Activated CD8-positive, alpha-beta memory T cell treated with anti-CD3 and anti-CD28 coated beads, Interleukin-2, amount 50 U/mL, for 24 hours (primary cell): ENCODE measurements around the gene IFITM5.
"Not testable (repeated sequence)": the region's sequence is repeated elsewhere in the genome, so short reads cannot be mapped to it uniquely, and the experiment has no call there.

Source experiments
- DNase-seq: peaks from one replicate; pipeline ENCODE4 v3.0.0-alpha.2; 2020; ENCODE audit errors: extremely low read depth

IFITM5 gene

DNA sequence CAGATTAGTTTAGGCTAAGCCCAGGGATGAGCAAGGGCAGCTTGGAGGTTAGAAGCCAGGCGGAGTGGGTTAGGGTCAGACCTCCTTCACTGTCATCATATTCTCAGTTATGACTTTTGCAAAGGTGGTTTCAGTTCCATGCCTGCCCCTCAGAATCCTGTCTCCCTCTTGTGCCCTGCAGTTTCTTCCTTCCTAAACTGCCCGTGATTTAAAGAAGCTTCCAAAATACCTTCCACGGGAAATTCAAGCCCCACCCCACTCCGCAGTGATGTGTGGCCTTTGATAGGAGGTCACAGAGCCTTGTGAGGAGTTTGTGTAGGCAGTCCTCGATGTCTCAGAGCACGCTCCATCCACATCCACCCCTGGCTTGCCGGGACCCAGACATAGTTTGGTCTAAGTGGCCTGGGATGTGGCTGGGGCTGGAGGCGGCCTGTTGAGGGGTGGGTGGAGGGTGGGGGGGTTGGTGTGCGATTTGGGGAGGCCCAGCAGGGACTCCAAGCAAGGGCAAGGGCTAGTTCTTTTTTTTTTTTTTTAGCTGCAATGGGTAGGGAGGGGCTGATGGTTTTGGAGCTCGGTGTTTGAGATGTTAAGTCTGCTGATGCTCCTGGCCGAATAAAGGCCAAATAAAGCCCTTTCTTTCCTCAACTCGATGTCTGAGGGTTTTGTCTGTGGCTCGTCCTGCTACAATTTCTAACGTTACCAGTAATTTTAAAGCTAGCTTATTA, 12.9 kb upstream of the IFITM5 start:
- no peak for DNase-seq

DNA sequence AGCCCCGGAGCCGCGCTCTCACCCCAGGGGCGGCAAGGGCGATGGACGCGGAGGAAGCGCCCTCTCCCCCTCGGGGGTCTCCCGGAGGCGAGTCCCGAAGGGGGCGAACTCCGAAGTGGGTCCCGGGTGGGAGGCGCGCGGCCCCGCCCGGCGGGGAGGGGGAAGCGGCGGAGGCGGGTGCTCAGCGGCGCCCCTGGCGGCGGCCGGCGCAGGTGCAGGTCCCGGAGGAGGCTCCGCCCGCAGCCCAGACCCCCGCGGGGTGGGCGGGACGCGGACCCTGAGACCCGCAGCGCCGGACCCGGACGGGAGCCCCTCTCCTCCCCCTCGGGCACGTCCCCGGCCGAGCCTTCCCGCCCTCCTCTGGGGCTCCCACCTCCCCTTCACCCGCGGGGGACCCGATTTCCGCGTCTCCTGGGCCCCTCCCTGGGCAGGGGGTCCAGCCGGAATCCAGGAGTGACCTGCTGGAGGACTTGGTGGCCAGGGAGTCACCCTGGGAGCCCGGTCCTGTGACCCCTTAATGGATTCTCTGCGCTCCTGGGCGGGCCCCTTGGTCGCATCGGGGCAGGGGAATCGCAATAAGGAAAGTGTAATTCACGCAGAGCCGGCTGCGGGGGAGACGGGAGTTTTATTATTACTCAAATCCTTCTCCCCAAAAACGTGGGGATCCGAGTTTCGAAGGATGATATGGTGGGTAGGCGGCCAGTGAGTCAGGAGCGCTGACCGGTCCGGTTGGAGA, 11.9 kb upstream of the IFITM5 start:
- DNase-seq: not testable (repeated sequence)

DNA sequence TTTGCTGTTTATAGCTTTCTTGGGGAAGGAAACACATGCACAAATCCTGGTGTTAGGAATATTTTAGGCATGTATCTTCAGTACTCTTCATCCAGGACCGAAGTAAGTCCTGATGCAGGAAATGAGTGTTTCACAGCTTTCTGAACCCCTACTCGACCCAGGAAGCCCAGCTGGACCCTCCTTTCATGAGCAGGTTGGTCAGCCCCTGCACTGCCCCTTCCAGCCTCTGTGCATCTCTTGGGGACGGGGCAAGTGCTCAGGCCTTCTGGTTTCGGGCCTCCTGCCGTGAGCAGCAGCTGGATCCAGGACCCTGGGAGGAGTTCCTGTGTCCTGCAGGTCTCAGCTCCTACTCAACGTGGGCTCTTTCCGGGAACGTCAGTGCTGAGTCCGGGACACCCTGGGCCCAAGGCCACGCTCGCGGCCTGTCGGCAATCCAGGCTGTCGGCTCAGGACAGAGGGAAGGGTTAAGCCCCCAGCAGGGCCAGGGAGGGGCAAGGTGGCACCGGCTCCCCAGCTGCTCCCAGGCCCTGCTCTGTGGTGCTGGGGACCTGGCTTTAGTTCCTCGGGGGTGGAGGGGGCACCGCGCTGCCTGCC, 10.8 kb upstream of the IFITM5 start:
- not testable (repeated sequence) for DNase-seq

DNA sequence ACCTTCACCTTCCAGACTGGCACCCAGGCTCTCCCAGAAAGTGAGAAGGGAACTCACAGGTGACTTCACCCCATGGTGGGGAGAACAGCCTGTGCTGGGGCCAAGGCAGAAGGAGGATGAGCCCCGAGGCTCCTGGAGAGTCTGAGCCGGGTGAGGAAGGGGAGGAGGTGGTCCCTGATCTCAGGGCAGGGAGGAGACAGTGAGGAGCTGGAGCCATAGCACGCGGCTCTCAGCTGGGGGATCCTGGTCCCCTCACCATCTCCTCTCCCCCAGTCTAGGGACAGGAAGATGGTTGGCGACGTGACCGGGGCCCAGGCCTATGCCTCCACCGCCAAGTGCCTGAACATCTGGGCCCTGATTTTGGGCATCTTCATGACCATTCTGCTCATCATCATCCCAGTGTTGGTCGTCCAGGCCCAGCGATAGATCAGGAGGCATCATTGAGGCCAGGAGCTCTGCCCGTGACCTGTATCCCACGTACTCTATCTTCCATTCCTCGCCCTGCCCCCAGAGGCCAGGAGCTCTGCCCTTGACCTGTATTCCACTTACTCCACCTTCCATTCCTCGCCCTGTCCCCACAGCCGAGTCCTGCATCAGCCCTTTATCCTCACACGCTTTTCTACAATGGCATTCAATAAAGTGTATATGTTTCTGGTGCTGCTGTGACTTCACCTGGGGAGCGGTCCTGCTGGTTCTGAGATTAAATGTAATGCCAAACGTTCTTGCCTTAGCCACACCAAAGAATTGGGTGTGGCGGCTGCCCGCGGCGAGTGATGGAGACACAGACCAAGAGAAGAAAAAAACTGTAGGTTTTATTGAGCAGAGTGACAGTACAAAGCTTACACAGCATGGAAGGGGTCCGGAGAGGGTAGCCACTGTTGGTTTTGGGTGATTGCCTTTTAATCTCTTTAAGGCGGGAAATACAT, 9.7 kb upstream of the IFITM5 start:
- not testable (repeated sequence) for DNase-seq

DNA sequence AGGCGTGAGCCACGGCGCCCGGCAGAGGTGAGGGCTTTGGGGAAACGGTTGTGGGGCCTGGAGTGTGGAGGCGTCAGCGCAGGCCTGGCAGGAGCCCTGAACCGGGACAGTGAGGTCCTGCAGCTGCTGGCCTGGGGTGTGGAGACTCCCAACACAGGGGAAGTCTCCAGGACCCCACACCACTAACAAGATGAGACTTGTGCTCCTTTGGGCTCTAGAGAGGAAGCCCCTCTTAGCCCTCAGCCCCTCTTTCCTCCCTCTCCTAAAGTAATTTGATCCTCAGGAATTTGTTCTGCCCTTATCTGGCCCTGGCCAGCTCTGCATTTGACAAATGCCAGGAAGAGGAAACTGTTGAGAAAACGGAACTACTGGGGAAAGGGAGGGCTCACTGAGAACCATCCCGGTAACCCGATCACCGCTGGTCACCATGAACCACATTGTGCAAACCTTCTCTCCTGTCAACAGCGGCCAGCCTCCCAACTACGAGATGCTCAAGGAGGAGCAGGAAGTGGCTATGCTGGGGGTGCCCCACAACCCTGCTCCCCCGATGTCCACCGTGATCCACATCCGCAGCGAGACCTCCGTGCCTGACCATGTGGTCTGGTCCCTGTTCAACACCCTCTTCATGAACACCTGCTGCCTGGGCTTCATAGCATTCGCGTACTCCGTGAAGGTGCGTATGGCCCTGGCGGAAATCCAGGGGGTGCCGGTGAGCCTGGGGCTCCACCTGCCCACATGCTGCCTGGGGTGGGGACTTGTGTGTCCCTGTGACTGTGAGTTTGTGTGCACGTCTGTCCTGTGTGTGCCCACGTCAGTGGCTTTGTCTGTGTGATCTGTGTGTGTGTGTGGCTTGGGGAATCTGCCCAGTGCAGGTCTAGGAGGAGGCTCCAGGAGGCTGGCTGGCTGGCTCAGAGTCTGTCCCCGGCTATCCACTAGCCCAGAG, 8.7 kb upstream of the IFITM5 start, which contains the start of gene IFITM2:
Gene IFITM2 (plus strand): TSS at position 51 of the 943 bp plus-strand sequence. CDS start 377 bp downstream, at position 428.
- not testable (repeated sequence) for DNase-seq

DNA sequence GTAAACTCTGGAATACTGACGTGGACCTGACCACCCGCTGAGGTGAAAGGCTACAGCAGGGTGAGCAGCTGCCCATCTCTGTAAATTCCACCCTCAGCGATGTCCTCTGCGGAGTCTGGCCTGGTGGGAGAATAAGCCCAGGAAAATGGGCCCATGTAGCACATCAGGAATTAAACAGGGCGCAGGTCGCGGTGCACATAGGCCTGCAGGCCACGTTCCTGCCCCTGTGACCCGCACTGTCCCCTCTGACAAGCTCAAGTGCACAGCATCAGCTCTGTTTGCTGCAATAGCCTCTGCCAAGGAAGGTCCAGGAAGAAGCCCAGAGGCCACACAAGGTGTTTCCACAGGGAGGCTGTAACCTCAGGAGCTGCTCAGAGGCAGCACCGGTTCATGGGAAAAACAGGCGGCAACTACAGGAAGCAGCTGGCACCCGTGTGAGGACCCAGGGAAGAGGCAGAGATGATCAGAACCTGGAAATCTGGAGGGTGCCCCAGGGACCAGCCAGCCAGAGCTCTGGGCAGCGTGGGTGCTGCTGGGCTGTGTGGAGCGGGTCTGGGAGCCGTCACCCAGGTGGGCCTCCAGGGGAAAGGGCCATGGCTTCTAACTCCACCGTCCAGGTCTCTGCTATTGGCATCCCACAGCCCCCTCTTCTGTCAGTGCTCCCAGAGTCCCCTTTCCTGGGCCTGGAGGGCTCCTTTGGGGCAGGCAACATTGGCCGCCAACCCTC, 7.5 kb upstream of the IFITM5 start:
- no peak for DNase-seq

DNA sequence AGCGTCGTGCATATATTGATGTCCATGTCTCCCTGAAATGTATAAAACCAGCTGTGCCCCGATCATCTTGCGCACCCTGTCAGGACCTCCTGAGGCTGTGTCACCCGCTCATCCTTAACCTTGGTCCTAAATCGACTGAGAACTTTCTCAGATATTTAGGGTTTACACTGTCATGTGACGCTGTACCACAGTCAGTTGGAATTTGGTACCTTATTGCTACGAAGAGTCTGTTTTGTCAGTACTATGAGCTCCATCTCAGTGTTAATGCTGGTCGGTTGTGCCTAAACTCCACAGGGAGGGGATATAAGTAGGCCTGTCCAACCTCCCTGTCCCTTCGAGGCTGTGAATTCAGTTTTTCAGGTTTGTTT, 6.5 kb upstream of the IFITM5 start:
- no peak for DNase-seq

DNA sequence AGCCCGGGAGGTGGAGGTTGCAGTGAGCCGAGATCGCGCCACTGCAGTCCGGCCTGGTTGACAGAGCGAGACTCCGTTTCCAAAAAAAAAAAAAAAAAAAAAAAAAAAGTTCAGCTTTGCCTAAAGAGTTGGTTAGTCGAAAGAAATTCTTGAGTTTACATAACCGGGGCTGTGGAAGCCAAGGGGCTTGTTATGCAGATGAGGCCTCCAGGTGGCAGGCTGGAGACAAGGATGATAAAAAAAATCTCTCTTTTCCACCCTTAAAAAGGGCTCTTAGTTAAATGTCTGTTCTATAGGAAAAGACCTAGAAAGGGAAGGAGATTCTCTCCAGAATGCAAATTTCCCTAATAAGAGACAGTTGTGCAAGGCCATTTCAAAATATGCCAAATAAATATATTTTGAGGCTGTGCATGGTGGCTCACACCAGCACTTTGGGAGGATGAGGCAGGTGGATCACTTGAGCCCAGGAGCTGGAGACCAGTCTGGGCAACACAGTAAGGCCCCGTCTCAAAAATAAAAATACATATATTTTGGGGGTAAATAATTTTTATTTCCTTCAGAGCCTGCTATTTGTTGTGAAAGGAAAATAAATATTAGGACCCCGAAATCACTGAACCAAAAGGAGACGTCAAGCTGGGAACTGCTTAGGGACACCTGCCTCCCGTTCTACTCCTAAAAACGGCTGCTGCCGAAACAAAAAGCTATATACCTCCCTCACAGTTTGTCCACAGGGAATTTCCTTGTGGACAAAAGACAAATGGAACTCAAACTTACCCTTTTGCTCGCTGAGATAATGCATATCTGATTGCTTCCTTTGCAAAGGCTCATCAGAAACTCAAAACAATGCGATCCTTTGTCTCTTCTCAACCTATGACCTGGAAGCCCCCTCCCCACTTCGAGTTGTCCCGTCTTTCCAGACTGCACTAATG, 5.9 kb upstream of the IFITM5 start:
- no peak for DNase-seq

DNA sequence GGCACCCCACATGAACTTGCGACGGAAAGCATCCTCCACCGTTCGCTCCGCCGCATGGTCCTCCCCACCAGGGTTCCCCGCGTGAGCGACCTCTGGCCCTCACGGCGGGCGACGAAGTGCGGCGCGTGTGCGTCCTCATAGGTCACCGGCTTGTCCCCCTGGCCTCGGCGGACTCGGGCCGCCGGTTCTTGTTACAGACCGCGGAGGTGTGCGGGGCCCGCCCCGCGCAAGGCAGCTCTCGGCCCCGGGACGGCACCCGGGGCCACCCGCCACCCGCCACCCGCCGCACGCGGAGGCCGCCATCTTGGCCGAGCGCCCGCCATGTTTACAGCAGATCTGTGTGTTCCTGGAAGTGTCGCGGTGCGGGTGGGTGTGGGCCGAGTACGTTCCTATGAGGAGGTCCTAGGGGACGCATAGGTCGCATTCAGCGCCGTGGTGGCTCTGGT, 4.8 kb upstream of the IFITM5 start:
- no peak for DNase-seq

DNA sequence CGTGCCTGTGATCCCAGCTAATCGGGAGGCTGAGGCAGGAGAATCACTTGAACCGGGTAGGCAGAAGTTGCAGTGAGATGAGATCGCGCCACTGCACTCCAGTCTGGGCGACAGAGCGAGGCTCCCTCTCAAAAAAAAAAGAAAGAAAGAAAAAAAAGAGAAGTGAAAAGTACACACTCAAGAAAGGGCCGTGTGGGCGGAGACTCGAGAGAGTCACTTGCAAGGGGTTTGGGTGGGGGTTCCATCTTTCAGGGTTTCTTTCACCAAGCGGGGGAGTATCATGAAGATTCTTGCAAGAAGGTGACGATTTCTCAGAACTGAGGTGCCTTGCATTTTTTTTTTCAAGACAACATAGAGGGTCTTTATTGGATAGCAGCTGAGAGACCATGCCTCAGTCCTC, 4.0 kb upstream of the IFITM5 start:
- DNase-seq: no peak

DNA sequence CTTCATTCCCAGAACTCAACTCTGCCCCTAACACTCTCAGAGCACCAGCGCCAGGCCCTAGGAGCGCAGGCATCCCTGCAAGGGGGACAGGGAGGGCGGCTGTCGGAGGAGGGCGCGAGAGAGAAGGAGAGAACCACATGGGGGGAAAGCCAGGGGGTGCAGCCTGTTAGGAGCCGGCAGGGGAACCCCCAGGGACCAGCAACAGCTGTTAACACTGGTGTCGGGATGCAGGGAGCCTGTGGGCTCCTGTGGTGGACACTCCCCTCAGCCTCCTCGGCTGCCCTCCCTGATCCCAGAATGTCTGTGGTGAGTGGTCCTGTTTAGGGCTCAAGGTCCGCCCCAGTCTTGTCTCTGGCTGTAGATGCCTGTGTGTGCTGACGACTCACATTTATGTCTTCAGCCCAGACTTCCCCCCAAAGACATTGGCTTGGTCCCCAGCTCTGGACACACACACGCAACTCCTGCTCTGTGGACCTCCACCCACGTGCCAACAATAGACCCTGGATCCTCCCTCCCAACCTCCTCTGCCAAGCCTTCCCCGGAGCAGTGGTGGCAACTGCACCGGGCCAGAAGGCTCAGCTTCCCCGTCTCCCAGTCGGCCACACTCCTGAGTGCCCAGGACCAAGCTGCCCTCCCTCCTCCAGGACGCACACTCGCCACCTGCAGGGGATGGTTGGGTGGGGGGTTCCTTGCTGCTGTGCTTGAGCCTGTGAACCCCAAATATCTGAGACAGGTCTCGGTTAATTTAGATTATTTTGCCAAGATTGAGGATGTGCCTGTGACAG, 817 bp upstream of the IFITM5 start:
- no peak for DNase-seq

DNA sequence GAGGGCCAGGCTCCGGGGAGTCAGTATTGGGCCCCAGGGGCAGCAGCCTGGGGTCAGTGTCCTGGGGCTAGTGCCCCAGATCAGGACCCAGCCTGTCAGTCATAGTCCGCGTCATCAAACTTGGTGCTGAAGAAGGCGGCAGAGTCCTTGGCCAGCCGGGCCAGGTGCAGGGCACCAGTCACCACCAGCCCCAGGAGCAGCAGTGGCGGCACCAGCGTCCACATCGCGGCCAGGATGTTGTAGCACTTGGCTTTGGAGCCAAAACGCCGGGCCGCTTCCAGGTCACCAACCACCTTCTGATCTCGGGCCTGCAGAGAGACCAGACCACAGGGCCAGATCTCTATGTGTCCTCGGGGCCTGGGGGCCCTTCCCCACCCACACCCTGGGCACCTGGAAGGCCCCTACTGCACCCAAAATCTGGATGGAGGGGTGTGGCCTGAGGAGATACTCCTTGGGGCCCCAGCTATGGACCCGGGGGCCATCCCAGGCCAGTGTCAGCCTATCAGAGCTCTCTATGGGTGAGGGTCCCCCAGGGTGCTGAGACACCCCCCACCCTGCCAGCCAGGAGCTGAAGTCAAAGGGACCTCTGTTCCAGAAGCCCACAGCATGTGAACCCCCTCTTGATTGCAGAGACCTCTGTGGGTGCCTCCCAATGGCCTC, 790 bp downstream of the IFITM5 start:
- DNase-seq: no peak

DNA sequence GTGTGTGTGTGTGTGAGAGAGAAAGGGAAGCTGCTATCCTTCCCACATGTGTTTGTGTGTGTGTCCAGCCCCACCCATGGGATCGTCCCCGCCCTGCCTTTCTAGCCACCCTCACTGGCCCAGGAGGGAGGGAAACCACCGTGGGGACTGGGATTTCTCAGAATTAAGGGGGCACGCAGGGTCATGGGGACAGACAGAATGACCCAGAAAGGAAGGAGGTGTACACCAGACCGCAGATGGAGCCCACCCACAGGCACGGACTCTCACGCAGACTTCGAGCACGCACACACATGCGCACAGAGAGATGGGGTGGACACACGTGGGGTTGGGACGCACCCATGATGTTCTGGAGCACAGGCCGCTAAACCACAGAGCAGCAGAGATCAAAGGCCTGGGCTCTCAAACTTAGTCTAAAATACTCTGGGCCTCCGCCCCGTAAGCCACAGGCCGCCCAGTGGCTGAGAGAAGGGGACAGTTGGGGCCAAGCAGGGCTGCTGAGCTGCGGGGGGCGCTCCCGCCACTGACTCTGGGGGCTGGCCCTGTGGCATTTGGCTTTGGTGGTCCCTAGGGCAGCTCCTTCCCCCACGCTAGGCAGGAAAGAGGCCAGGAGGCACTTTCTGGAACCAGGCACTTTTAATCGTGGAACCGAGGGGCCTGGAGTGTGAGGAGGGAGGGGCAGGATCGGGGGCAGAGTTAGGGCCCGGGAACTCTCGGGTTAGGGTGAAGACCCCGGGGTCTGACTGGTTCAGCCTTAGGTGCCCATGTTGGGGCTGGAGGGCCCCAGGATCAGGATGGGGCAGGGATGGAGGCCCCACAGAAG, 1.5 kb downstream of the IFITM5 start:
- no peak for DNase-seq

DNA sequence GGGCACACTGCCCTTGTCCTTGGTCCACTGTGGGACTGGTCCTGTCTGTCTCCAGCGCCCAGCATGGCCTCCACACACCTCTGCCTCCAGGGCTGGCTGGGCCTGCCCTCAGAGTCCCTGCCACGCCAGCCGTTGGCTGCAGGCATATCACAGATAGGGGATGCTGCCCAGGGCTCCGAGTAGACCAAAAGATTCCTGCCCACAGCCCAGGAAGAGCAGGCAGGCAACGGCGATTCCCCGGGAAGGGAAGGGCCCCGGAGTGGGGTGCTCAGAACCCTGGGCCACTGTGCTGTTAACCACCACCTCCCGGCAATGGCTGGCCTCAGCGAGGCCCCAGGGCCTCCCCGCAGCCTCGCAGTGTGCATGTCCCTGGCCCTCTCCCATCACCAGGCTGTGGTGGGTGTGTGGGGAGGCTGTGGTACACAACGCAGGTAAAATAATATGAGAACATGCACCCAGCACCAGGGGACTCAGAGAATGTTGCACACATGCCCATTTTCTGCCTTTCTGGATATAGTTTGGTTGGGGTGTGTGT, 2.2 kb downstream of the IFITM5 start:
- DNase-seq: no peak

DNA sequence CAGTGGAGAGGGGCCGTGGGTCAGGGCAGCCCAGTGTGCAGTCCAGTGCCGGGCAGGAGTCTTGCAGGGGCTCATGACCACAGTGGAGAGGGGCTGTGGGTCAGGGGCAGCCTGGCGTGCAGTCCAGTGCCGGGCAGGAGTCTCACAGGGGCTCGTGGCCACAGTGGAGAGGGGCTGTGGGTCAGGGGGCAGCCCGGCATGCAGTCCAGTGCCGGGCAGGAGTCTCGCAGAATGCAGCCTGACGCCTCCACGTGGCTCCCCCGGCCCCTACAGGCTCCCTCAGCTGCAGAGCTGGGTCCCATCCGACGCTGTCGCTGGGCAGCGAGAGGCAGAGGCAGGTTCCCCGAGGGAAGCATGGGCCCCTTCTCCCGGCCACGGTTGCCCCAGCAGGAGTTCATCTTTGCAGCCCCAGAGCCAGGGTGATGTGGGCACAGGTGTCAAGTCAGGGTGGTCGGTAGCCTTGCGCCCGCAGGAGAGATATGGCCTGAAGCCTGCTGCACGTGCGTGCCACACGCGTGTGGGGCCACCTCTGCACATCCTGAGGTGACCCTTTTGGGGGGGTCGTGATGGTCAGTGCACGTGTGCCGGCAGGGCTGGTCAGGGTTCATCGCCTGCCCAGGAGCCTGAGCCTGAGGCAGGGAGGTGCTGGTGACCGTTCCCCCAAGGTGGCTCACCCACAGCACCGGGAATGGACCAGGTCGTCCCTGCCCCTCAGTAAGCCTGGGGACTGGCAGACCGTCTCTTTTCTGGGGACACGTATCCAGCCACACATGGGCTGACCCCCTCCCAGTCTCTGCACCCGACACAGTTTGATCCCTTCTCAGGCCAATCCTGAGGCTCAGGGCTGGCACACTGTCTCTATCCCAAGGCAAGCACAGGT, 2.9 kb downstream of the IFITM5 start:
- DNase-seq: no peak
